Progenitor cell of endocrine pancreas (in vitro differentiated cells): ENCODE data around the gene DHODH. TPM values are rescaled to one million over a fixed set of nuclear protein-coding genes. Genes with fewer than 3 reads are reported as not detected.
"Not testable (repeated sequence)": the region's sequence is repeated elsewhere in the genome, so short reads cannot be mapped to it uniquely, and the experiment has no call there.

ENCODE experiments used
- DNase-seq: peaks from one replicate; pipeline ENCODE4 v3.0.0; 2021; ENCODE audit warnings: low spot score; ENCODE audit not compliant: unreplicated experiment
- H3K27ac Mint-ChIP-seq: 2 replicates; pipeline ENCODE4 v1.8.0; 2021; ENCODE audit warnings: mild to moderate bottlenecking, moderate library complexity, mixed read lengths
- H3K27me3 Mint-ChIP-seq: 2 replicates; pipeline ENCODE4 v1.8.0; 2021; ENCODE audit warnings: mixed read lengths
- H3K36me3 Mint-ChIP-seq: 2 replicates; pipeline ENCODE4 v1.8.0; 2022; ENCODE audit warnings: mixed read lengths; ENCODE audit not compliant: insufficient read depth
- H3K4me1 Mint-ChIP-seq: 2 replicates; pipeline ENCODE4 v1.8.0; 2021; ENCODE audit warnings: low read depth, mixed read lengths
- H3K4me3 Mint-ChIP-seq: 2 replicates; pipeline ENCODE4 v1.8.0; 2021; ENCODE audit warnings: low read depth, mild to moderate bottlenecking, moderate library complexity, mixed read lengths
- H3K9me3 Mint-ChIP-seq: 2 replicates; pipeline ENCODE4 v1.8.0; 2021; ENCODE audit warnings: low read depth, mixed read lengths
- total RNA-seq: library from RNA; stranded (reverse); gene quantifications from 2 replicates; pipeline ENCODE4 v1.2.1, GENCODE V29; 2021
- TF ChIP-seq, protein P1 (sequence below): fragments of 200-600 bp; sonication (generic); IDR thresholded peaks from one replicate; pipeline ENCODE4 v1.5.0; 2021; ENCODE audit warnings: antibody characterized with exemption, mild to moderate bottlenecking; ENCODE audit not compliant: unreplicated experiment

The DHODH gene
- total RNA-seq, 1 donor from 2014 or later = 13.4 TPM

DNA sequence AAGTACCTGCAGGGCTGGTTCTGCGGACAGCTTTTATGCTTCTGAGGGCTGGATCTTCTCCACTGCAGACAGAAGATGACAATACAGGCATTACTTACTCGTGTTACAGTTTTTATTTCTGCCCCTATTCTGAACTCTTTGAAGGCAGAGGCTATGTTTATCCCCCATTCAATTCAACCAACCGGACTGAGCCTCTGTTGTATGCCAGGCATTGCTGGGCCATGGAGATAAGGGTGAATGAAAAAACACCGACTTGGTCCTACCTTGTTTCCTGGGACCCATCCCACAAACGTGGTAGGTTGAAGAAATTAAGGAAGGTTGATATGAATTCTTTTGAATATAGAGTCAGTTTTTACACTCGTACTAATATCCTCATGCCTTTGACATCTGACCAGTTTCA lies 35.8 kb downstream of the DHODH start:
- Mint-ChIP-seq H3K4me3 (no peak overlapping the region), H3K4me1 (peaks cover 2% of the 10 kb centered on the region), H3K27me3 (no peaks in the 10 kb centered on the region), H3K27ac (no peak overlapping the region), H3K36me3 (peaks cover 1% of the 10 kb centered on the region), H3K9me3 (peaks cover 3% of the 10 kb centered on the region)
- TF ChIP-seq, protein P1, sequence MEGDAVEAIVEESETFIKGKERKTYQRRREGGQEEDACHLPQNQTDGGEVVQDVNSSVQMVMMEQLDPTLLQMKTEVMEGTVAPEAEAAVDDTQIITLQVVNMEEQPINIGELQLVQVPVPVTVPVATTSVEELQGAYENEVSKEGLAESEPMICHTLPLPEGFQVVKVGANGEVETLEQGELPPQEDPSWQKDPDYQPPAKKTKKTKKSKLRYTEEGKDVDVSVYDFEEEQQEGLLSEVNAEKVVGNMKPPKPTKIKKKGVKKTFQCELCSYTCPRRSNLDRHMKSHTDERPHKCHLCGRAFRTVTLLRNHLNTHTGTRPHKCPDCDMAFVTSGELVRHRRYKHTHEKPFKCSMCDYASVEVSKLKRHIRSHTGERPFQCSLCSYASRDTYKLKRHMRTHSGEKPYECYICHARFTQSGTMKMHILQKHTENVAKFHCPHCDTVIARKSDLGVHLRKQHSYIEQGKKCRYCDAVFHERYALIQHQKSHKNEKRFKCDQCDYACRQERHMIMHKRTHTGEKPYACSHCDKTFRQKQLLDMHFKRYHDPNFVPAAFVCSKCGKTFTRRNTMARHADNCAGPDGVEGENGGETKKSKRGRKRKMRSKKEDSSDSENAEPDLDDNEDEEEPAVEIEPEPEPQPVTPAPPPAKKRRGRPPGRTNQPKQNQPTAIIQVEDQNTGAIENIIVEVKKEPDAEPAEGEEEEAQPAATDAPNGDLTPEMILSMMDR = no peak
- DNase-seq = no peak

DNA sequence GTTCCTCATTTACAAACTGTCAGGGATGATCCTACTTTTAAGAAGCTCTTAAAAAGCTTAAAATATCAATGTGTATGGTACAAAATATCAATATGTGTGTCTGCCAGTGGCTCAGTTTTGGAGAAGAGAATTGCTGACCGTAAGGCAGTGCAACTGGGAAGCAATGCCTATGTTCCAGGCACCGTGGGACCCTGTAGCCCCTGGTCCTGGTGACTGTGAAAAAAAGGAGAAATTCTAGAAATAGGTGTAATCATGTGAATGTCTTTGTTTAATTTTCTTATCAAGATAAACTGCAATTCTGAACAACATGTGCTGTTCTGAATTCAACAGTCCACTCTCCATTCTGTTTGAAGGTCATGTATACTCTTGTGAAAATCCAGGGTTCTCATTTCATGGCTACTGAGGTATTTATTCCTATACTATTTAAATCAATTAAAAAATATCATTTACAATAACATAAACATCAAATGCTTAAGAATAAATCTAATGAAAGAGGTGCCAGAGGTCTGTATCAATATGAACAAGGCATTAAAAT lies 36.3 kb downstream of the DHODH start:
- H3K27ac Mint-ChIP-seq = no peak overlapping the region
- DNase-seq = no peak
- peaks cover 2% of the 10 kb centered on the region for H3K36me3 Mint-ChIP-seq
- H3K4me3 Mint-ChIP-seq = no peak overlapping the region
- peaks cover 3% of the 10 kb centered on the region for H3K9me3 Mint-ChIP-seq
- TF ChIP-seq, protein P1 = no peak
- peaks cover 2% of the 10 kb centered on the region for H3K4me1 Mint-ChIP-seq
- H3K27me3 Mint-ChIP-seq = no peaks in the 10 kb centered on the region

DNA sequence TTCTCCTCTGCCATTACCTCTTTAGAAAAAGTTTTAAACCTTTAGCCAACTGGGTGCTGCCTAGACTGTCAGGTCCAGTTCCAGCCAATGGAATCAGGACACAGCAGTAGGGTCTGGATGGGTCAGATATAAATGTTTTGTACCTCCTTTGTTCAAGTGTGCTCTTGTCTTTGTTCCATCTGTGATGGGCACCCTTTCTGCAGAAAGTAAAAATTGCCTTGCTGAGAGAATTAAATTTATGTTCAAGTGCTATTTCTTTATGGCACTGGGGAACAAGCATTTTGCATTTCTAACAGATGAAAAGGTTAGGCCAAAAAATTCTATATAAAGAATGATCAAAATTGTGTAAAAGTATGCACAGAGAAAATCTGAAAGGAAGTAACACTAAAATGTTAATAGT lies 40.6 kb downstream of the DHODH start:
- H3K27me3 Mint-ChIP-seq = no peaks in the 10 kb centered on the region
- TF ChIP-seq, protein P1 = no peak
- H3K4me1 Mint-ChIP-seq = peaks cover 5% of the 10 kb centered on the region
- H3K27ac Mint-ChIP-seq = no peak overlapping the region
- DNase-seq = no peak
- H3K9me3 Mint-ChIP-seq = peaks cover 3% of the 10 kb centered on the region
- H3K4me3 Mint-ChIP-seq = no peak overlapping the region
- peaks cover 4% of the 10 kb centered on the region for H3K36me3 Mint-ChIP-seq

DNA sequence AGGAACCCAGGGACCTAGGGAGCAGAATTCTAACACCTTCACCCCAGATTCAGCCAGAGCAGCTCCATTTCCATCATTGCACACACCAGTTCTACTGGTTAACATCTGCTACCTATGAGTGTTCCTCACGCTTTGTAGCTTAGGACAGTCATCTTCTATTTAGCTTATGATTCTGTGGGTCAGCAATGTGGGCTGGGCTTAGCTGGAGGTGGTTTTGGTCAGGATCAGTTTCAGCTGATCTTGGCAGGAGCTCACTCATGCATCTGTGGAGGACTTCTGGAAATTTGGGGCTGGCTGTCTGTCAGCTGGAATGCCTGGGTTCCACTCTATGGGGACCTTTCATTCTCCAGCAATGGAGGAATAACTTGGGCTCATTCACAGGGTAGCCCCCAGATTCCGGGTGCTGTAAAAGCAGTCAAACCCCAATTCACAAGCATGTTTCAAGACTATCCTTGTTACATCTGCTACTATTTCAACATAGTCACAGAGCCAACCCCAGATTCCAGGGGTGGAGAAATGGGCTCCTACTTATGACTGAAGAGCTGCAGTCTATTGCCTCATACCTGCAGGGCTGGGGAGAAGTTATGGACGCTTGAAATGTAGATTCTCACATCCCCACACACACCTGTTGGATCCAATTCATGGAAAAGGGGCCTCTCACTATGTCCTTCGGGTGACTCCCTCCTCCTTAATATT lies 42.4 kb downstream of the DHODH start:
- Mint-ChIP-seq H3K9me3 (peaks cover 3% of the 10 kb centered on the region), H3K36me3 (peaks cover 4% of the 10 kb centered on the region), H3K27me3 (no peaks in the 10 kb centered on the region), H3K27ac (no peak overlapping the region), H3K4me3 (no peak overlapping the region), H3K4me1 (peaks cover 7% of the 10 kb centered on the region)
- no peak for DNase-seq
- TF ChIP-seq, protein P1 = no peak

DNA sequence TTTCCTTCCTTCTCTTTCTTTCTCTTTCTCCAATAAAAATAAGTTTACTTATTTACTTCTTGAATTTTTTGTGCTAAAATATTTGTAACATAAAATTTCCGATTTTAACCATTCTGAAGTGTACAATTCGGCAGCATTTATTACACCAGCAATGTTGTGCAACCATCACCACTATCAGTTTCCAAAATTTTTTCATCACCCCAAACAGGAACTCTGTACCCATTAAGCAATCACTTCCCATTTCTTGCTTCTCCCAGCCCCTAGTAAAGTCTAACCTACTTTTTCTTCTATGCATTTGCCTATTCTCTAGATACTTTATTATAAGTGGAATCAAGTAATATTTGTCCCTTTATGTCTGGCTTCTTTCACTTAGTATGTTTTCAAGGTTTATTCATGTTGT lies 43.3 kb downstream of the DHODH start:
- DNase-seq = no peak

DNA sequence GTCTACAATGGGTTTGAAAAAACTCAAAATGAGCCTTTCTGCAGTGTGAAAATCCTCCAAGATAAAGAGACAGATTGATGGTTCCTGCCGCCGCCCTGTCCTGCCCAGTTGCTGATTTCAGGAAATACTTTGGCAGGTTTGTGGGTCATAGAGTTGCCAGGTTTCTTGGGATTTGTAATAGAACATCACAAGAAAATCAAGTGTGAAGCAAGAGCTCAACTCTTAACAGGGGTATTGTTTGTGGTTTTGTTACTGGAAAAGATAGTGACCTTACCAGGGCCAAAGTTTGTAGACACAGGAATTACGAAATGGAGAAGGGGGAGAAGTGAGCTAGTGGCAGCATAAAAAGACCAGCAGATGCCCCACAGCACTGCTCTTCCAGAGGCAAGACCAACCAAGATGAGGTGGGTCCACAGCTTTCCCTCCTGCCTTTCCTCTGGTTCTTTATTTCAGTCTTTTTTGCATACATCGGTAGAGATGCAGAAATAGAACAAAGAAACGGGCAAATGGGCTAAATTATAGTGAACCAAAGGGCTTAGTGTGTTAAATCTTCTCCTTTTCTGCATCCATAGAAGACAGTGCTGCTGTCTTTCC lies 45.8 kb downstream of the DHODH start, which contains the start of gene HP:
Gene HP (plus strand): TSS at position 252 of the 594 bp plus-strand sequence. CDS start 148 bp downstream, at position 400.
- not testable (repeated sequence) for H3K4me3 Mint-ChIP-seq, H3K27me3 Mint-ChIP-seq, H3K36me3 Mint-ChIP-seq, DNase-seq, H3K9me3 Mint-ChIP-seq, H3K4me1 Mint-ChIP-seq, H3K27ac Mint-ChIP-seq

More for the DNA sequence above, 43.3 kb downstream of the DHODH start:
- TF ChIP-seq, protein P1 = no peak
- H3K36me3 Mint-ChIP-seq = peaks cover 4% of the 10 kb centered on the region
- peaks cover 3% of the 10 kb centered on the region for H3K9me3 Mint-ChIP-seq
- no peaks in the 10 kb centered on the region for H3K27me3 Mint-ChIP-seq
- peaks cover 7% of the 10 kb centered on the region for H3K4me1 Mint-ChIP-seq
- H3K27ac Mint-ChIP-seq = no peak overlapping the region
- no peak overlapping the region for H3K4me3 Mint-ChIP-seq
